NCI-H1694 (cell line): Measurements from ENCODE around the gene DHX57.

ENCODE experiments used
- DNase-seq: peaks from one replicate; lab custom pipeline; 2025; lab: John Stamatoyannopoulos, UW

The DHX57 gene, protein sequence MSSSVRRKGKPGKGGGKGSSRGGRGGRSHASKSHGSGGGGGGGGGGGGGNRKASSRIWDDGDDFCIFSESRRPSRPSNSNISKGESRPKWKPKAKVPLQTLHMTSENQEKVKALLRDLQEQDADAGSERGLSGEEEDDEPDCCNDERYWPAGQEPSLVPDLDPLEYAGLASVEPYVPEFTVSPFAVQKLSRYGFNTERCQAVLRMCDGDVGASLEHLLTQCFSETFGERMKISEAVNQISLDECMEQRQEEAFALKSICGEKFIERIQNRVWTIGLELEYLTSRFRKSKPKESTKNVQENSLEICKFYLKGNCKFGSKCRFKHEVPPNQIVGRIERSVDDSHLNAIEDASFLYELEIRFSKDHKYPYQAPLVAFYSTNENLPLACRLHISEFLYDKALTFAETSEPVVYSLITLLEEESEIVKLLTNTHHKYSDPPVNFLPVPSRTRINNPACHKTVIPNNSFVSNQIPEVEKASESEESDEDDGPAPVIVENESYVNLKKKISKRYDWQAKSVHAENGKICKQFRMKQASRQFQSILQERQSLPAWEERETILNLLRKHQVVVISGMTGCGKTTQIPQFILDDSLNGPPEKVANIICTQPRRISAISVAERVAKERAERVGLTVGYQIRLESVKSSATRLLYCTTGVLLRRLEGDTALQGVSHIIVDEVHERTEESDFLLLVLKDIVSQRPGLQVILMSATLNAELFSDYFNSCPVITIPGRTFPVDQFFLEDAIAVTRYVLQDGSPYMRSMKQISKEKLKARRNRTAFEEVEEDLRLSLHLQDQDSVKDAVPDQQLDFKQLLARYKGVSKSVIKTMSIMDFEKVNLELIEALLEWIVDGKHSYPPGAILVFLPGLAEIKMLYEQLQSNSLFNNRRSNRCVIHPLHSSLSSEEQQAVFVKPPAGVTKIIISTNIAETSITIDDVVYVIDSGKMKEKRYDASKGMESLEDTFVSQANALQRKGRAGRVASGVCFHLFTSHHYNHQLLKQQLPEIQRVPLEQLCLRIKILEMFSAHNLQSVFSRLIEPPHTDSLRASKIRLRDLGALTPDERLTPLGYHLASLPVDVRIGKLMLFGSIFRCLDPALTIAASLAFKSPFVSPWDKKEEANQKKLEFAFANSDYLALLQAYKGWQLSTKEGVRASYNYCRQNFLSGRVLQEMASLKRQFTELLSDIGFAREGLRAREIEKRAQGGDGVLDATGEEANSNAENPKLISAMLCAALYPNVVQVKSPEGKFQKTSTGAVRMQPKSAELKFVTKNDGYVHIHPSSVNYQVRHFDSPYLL (N-terminal part only)

DNA sequence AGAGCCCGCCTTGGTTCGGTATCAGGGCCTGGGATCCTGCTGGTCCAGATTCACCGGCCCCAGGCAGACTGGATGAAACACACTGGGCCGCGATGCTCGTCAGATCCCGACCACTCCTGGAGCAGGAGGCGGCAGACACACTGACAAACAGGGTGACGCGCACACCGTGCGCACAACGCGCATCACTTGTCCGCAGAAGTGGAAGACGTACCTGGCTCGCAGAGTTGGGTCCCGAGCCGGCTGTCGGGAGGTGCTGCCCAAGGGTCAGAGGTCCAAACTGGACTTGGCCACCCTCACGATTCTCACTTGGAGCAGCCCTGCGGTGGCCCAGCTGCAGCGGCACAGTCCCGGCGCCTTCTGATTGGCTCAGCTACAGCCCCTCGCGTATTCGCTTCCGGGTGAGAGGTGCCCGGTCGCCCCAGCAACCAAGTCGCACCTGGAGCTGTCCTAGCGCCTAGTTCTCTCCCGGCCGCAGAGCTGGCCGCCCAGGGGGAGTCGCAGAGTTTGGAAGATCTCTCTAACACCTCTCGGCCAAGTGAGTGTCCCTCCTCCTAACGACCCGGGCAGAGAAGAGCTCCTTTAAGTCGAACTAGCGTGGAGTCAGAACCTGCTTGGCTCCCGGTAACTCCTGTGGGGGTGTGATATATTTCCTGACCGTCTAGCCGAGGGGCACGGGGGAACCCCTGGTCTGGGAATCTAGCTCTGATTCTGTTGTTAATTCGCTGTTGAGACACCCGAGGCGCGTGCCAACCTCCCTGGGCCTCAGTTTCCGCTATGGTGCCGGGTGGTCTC, at the start of gene DHX57, which contains the start of gene MORN2:
Gene DHX57 (minus strand): TSS at position 359 of the 792 bp plus-strand sequence. CDS start 7,529 bp downstream, outside the sequence.
Gene MORN2 (plus strand): TSS at position 401 of the 792 bp plus-strand sequence.
- DNase-seq = peak; percentile 32

DNA sequence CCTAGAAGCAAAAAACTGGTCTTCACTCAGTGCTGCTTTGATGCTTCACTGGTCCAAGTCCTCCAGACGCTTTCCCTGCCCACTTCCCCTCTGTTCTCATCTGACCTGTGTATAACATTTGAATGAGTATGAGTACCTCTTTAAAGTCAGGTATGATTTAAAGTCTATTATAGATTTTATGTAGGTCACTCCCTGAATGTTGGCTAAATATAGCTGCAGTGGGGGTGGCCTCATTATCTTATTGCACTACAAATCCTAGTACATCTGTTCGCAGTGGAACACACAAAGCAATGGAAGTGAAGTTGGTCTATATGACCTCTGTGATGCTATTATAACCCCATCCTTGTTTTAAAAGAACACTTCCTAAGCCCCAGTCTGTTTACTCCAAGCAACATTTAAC, 47.2 kb upstream of the DHX57 start:
- no peak for DNase-seq

DNA sequence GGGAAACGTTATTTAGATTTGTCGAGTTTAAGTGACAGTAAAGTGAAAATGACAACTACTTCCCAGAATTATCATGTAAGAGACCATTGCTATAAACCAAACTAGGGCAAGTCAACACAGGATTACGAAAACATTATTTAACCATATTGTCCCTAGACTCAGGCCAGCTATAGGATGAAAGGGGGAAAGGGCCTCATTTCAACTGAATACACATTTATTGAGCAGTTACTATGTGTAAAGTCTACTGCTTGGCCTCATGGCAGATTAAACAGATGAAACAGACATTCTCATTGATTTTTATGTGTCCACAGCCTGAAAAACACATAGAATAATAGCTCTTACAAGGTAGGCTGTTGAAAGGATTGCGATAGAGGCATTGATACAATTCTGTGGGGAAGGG, 46.7 kb upstream of the DHX57 start:
- DNase-seq = no peak

DNA sequence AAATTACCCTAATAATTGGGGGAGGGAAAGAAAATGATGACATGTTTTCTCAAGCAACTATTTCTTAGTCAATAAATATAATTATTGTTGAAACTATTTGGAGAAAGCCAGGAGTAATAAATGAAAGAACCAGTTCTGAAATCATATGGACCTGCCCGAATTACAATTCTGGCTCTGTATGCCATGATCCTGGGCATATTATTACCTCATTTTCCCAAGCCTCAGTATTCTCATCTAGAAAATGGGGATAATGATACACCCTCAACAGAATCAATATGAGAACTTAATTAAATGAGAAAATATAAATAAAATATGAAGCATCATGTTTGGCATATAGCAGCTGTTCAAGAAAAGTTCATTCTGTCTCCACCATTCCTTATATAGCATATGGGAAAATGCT, 36.9 kb upstream of the DHX57 start:
- DNase-seq = no peak

DNA sequence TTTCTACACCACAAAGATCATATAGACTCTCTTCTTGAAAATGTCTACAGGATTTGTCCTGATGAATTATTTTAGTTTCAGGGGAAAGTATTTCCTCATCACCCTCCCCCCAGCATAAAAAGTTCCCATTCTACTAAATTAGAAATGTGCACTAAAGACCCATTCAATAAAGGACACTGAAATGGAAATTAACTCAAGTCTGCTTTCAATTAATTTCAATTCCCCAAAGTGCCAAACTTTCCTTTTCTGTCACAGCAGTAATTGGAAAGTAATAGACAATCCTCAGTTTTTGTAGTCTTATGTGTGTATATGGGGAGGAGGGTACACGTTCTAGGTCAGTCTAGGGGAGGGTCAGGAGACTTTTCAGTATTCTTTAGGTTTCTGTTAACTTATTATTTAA, 35.5 kb upstream of the DHX57 start:
- no peak for DNase-seq

DNA sequence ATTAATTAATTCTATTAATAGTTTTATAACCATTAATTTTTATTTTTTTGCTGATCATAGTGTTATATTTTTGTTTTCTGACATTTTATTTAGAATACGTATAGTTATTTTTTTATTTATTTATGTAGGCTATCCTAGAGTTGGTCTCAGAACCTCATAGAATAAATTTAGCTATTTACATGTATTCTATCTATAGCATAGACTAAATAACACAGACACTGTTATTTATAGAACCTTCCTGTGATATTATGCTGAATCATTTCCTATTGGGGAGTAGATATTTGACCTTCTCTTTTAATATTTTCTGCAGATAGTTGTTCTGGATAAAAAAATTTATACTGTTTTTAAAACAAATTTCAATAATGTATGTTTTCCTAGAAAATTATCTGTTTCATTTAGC, 34.1 kb upstream of the DHX57 start:
- no peak for DNase-seq

DNA sequence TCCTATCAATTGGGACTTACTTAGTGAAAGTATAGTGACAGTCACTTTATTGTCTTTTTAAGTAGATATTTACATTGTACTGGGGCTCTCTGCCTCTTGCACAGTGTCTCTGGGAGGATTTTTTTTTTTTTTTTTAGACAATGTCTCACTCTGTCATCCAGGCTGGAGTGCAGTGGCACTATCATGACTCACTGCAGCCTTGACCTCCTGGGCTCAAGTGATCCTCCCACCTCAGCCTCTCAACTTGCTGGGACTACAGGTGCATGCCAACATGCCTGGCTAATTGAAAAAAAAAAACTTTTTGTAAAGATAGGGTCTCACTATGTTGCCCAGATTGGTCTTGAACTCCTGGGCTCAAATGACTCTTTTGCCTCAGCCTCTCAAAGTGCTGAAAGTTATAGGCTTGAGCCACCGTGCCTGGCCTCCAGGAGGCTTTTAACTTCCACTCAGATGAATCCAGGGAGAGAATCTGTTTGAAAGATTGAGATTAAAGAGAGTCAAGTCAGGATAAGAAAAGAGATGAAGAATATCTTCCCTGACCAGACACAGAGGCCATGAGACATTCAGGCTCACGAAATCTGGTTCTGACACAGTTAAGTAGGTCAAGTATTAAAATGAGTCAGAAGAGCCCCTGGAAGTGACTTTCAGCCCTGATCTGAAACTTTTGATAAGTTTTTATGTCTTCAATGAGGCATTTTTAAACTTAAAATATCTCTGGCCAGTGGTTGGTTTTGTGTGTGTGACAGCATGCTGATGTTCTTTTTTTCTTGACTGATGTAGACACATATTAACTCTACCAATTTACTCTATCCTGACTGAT, 32.2 kb upstream of the DHX57 start:
- no peak for DNase-seq

DNA sequence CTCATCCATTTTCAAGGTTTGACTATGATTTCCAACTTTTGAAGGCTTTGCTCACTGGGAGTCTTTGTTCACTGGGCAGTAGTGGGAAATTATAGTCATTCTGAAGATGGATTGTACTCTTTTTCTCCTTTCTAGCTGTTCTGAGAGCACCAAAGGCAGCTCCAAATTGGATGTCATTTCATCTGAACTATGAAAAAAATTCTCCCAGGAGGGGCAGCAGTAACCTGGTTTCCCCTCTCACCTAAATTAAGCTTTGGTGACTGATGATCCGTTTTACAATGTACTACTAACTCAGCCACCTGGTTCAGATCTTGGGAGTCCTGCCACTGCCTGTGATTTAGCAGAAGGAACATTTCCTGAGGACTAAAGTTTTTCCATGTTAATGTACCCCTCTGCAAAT, 31.5 kb upstream of the DHX57 start:
- no peak for DNase-seq

DNA sequence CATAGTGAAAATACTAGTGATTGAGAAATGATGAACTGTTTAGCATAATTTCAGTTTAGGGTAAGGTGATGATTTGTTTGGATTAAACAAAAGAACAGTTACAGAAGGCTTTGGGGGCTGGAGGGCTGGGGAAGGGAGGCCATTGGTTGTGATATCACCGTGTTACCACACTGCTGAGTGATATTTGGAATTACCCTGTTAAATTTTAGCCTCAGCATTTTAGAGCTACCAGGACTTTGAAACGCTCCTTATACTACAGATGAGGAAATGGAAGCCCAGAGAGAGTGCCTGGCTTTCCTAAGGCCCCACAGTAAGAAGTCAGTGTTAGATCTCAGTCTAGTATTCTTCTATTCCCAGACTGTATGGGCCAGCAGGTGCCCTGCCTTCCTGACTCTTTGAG, 29.5 kb upstream of the DHX57 start:
- DNase-seq = no peak

DNA sequence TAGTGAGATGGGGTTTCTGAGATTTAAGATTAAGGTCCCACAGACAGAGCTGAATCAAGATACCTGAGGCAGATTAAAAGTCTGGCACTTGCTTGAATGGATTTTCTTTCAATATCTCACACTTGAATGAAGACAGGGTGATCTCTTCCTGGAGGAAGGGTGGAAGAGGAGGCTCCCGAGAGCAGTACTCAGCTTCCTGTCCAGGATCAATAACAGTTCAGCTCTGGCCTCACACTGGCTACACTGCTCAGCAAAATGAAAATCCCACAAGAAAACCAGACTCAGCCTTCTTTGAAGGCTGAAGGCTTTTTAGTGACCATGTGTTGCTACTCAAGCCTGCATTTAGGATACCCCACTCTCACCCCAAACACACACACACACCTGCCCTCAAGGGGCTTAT, 25.0 kb upstream of the DHX57 start:
- DNase-seq = no peak

DNA sequence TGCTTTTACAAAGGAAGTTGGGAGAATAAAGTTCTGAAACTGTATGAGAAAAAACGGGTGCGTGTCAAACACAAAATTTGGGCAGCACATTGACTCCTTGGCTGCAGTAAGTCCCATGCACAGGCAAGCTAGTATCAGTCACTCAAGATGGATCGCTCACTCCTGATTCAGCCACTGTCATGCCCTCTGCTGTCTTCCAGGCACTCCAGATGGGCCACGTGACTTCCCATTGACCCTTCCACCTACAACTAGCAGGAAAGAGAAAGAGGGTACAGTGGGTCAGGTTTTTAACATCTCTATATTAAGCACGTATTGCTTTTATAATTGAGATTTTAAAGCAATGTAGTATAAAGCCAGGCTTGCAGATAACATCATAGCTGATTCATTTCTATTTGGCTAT, 22.5 kb upstream of the DHX57 start:
- DNase-seq = no peak

DNA sequence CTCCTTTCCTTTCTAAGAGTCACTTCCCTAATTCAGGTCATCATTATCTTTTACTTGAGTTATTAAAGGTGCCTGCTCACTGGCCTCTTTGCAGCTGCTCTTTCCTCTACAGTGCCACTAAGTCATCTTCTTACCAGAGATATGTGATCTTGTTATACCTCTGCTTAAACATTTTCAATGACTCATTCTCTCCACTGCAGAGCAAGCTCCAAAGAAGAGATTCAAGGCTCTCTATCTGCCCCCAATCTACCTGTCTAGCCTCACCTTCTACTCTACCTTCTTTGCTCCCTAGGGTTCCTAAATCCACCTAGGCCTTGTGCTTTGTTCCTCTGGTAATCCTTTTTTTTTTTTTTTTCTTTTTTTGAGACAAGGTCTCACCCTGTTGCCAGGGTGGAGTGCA, 17.1 kb upstream of the DHX57 start:
- DNase-seq = no peak

DNA sequence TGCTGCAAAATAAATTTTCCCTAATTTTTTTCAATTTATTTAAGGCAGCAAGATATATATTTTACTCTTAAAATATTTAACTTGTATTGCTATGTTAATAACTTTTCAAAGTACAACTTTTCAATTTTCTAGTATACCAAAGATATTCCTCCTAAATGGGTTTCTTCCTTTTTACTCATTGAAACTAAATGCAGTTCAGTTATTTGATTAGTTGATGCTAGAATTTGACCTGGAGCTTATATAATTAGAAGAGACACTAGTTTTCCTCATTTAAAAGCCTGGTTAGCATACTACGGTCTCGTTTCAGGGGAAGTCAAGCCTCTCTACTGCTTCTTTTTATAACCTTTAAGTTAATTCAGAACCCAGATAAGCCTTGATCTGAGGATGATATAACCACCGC, 13.8 kb upstream of the DHX57 start, which contains the start of gene ARHGEF33:
Gene ARHGEF33 (plus strand): TSS at position 301 of the 400 bp plus-strand sequence. CDS start 29,573 bp downstream, outside the sequence.
- no peak for DNase-seq

DNA sequence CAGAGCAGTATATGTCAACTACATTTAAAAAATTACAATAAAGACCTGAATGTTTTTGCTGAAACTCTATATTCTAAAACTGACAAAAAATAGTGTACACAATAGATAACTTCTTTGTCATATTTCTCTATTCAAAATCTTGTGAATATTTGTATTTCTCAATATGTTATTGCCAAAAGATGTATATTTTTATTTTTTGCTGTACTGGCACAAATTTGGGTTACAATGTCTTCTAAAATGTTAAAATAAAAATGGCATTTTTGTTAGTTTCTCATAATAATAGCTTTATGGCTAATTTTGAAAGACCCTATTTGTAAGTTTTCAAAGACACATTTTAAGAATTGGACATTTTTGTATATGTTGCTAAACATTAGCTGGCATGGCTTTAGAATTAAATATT, 13.3 kb upstream of the DHX57 start:
- no peak for DNase-seq

DNA sequence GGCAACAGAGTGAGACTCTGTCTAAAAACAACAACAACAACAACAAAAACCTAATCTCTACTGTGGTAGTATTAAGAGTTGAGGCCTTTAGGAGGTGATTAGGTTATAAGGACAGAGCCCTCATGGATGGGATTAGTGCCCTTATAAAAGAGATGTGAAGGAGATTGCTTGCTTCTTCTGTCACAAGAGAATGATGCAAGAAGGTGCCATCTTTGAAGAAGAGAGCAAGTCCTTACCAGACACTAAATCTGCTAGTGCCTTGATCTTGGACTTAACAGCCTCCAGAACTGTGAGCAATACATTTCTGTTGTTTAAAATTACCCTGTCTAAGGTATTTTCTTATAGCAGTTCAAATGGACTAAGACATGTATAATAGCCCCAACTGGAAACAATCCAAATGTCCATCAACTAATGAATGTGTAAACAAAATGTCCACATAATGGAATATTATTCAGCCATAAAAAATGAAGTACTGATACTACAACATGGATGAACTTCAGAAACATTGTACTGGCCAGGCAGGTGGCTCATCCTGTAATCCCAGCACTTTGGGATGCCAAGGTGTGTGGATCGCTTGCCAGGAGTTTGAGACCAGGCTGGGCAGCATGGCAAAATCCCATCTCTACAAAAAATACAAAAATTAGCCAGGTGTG, 12.3 kb upstream of the DHX57 start:
- no peak for DNase-seq

DNA sequence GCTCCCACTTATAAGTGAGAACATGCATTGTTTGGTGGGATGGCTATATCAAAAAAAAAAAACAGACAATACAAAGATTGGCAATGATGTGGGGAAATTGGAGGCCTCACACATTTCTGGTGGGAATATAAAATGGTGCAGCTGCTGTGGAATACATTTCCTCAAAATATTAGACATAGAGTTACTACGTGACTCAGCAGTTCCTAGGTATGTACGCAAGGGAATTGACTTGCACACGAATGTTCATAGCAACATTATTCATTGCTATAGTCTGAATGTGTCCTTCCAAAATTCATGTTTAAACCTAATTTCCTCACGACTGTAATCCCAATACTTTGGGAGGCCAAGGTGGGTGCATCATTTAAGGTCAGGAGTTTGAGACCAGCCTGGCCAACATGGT, 11.6 kb upstream of the DHX57 start:
- no peak for DNase-seq

DNA sequence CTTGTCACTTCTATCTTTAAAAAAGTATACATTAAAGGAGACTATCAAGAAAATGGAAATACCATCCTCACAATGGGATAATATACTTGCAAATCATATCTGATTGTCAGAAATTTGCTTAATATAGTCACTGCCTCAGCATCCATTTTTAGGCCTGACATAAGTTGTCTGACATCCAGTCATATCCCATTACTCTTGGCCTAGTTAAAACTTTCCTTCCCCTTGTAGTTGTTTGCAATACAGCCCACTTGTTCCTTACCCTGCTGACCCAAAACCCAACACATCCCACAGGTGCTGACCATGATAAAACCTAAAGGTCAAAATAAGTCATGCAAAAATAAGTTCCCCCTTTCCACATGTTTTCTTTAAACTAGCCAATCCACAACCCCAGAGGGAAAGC, 10.3 kb upstream of the DHX57 start:
- no peak for DNase-seq

DNA sequence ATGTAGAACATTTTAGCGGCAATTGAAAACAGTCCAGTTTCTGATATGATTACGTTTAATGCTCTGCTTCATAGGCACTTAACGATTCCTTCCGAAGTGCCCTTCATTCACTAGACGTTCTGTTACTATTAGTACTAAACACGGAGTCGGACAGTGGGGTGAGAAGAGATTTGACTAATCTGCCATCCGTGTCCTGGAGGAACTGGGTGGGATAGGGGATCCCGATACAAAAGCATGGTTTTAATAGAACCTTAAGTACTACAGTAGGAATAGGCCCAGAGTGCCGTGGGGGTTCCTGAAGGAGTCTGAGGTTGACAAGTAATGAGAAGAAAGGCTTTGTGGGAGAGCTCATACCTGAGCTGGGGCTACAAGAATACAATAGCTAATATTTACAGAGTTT, 673 bp upstream of the DHX57 start:
- DNase-seq = no peak

DNA sequence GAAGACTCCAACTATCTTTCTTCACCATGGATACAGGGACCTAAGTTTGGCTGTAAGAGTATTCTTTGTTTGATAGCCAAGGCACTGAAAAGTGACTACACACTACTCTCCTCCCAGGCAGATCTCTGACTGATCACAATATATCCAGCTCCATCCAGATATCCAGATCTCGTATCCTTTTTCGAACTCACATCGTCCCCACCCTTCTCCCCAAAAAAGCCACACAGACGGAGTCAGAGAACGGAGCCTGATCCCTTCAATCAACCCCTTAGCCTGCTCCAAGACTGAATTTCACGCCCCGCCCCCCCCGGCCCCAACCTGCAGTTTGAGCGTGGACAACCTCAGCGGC, 533 bp downstream of the DHX57 start:
- no peak for DNase-seq

DNA sequence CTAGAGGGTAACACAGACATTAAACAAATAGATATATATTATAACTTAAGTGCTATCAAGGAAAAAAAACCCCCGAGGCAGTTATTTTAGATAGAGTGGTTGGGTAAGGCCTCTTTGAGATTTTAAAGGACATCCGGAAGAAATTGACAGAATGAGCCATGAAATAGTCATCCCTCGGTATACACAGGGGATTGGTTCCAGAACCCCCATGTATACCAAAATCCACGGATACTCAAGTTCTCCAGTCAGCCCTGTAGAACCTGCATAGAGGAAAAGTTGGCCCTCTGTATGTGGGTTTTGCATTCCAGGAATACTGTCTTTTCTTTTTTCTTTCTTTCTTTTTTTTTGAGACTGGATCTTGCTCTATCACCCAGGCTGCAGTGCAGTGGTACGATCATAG, 2.0 kb downstream of the DHX57 start:
- DNase-seq = no peak
